Measurements from ENCODE around the gene ZNF276.

- no peak for TF ChIP-seq EP300 (IDR thresholded peaks at IDR 0.05; ENCODE audit: low read depth)
- TF ChIP-seq CTCF (IDR thresholded peaks at IDR 0.05): no peak
- no peak for TF ChIP-seq POLR2A (IDR thresholded peaks at IDR 0.05)
Observed at GRCh38 chr16:89759746-89760340, 38.5 kb downstream of the ZNF276 start.
